Renal cortex interstitium (tissue), 3 donors: ENCODE data around the gene FLCN. TPM values are rescaled to one million over a fixed set of nuclear protein-coding genes. Genes with fewer than 3 reads are reported as not detected.

Source experiments
- polyA plus RNA-seq, 3 donors: library from polyadenylated mRNA; unstranded; fragments of 120-200 nt; gene quantifications; one replicate each; pipeline ENCODE4 v1.2.1, GENCODE V29; 2013; ENCODE audit not compliant: insufficient read length in 3 of 3

Gene FLCN
- polyA plus RNA-seq, 3 donors, result 27.1 to 41.8 (median 29.7) TPM

Other genes starting within 250 kb of the FLCN start
- gene MPRIP, start 194.7 kb downstream of the FLCN start, polyA plus RNA-seq, result 100 to 1,000 TPM; 150 to 177 (median 174) TPM
- gene PLD6, start 30.8 kb downstream of the FLCN start, polyA plus RNA-seq, result 1 to 10 TPM; 3.4 to 5.2 (median 4.0) TPM
- gene COPS3, start 44.1 kb upstream of the FLCN start, polyA plus RNA-seq, result 10 to 100 TPM; 65.5 to 89.7 (median 79.3) TPM
- gene NT5M, start 66.2 kb upstream of the FLCN start, polyA plus RNA-seq, result 1 to 10 TPM; 4.0 to 6.6 (median 6.5) TPM
- gene MED9, start 239.8 kb upstream of the FLCN start, polyA plus RNA-seq, result 10 to 100 TPM; 19.4 to 22.4 (median 22.2) TPM